PC-3 (cell line): Measurements from ENCODE around the gene HPSE2. TPM values are rescaled to one million over a fixed set of nuclear protein-coding genes. Genes with fewer than 3 reads are reported as not detected.

Source experiments
- ATAC-seq: fragments of 200-7000 bp; cut with Tn5 transposase; 2 replicates; pipeline ENCODE4 v1.9.1; 2020; ENCODE audit warnings: mild to moderate bottlenecking, moderate library complexity
- BruUV-seq: library from RNA; stranded (reverse); fragments of 400-500 nt; replicated peaks from 2 replicates; lab custom pipeline; 2021; lab: Mats Ljungman, UMichigan
- CTCF ChIA-PET: fragments of 300-600 bp; sonication (Branson Sonifier 250); formaldehyde crosslinking; loops from one replicate; lab custom pipeline; 2022; ENCODE audit warnings: antibody characterized with exemption; lab: Charles Lee
- POLR2A ChIA-PET: fragments of 300-600 bp; sonication (Branson Sonifier 250); formaldehyde crosslinking; loops from one replicate; lab custom pipeline; 2022; ENCODE audit warnings: antibody characterized with exemption; ENCODE audit not compliant: unreplicated experiment; lab: Charles Lee
- DNase-seq: peaks from one replicate; pipeline ENCODE4 v3.0.0-alpha.2; 2015
- H2AFZ ChIP-seq: fragments of 300-600 bp; sonication (generic); 2 replicates; pipeline ENCODE4 v1.6.0; 2016; ENCODE audit warnings: antibody characterized with exemption, low read length
- H3F3A ChIP-seq: fragments of 300-600 bp; sonication (generic); one replicate; pipeline ENCODE4 v1.6.0; 2017; ENCODE audit warnings: antibody characterized with exemption, low read length, control low read depth, mild to moderate bottlenecking; ENCODE audit not compliant: unreplicated experiment
- H3K27ac ChIP-seq: fragments of 300-600 bp; sonication (generic); 2 replicates; pipeline ENCODE4 v1.5.1; 2016; ENCODE audit warnings: mild to moderate bottlenecking, low read length
- H3K27me3 ChIP-seq: fragments of 300-600 bp; sonication (generic); 2 replicates; pipeline ENCODE4 v1.6.1; 2016; ENCODE audit warnings: low read length, mixed read lengths
- H3K36me3 ChIP-seq: fragments of 300-600 bp; sonication (generic); 2 replicates; pipeline ENCODE4 v1.6.1; 2016; ENCODE audit warnings: low read depth, mixed run types, low read length, mixed read lengths
- H3K4me1 ChIP-seq: fragments of 300-600 bp; sonication (generic); 2 replicates; pipeline ENCODE4 v1.5.1; 2016; ENCODE audit warnings: low read length; ENCODE audit not compliant: insufficient read depth
- H3K4me2 ChIP-seq: fragments of 300-600 bp; sonication (generic); 2 replicates; pipeline ENCODE4 v1.6.0; 2016; ENCODE audit warnings: low read length
- H3K4me3 ChIP-seq: fragments of 300-600 bp; sonication (generic); 2 replicates; pipeline ENCODE4 v1.5.1; 2016; ENCODE audit warnings: mild to moderate bottlenecking, low read length, mixed read lengths
- H3K79me2 ChIP-seq: fragments of 300-600 bp; sonication (generic); 2 replicates; pipeline ENCODE4 v1.6.1; 2017; ENCODE audit warnings: low read length, mixed read lengths
- H3K9ac ChIP-seq: fragments of 300-600 bp; sonication (generic); 2 replicates; pipeline ENCODE4 v1.6.0; 2016; ENCODE audit warnings: mild to moderate bottlenecking, low read length
- H3K9me2 ChIP-seq: fragments of 300-600 bp; sonication (generic); replicated peaks from 2 replicates; pipeline ENCODE4 v1.6.1; 2016; ENCODE audit warnings: mixed run types, low read length, mixed read lengths
- H3K9me3 ChIP-seq: fragments of 300-600 bp; sonication (generic); 2 replicates; pipeline ENCODE4 v1.6.1; 2016; ENCODE audit warnings: low read length, mixed read lengths
- H4K20me1 ChIP-seq: fragments of 300-600 bp; sonication (generic); 2 replicates; pipeline ENCODE4 v1.6.1; 2016; ENCODE audit warnings: low read length, mixed read lengths
- CTCF ChIP-seq: fragments of 300-600 bp; sonication (generic); conservative IDR thresholded peaks from 2 replicates; pipeline ENCODE4 v1.5.1; 2017; ENCODE audit warnings: antibody characterized with exemption, low read depth, mild to moderate bottlenecking, low read length
- EZH2 ChIP-seq: fragments of 300-600 bp; sonication (generic); IDR thresholded peaks from one replicate; pipeline ENCODE4 v1.6.1; 2017; ENCODE audit warnings: antibody characterized with exemption, mild to moderate bottlenecking, low read length; ENCODE audit not compliant: unreplicated experiment
- EZH2phosphoT487 ChIP-seq: fragments of 300-600 bp; sonication (generic); IDR thresholded peaks from 2 replicates; pipeline ENCODE4 v1.6.1; 2018; ENCODE audit warnings: mild to moderate bottlenecking, antibody characterized with exemption, low read length, borderline replicate concordance
- intact Hi-C: fragments of 100-400 bp; cut with micrococcal nuclease; formaldehyde crosslinking; loops from 2 replicates; pipeline ENCODE4 v1.9.0; 2023
- total RNA-seq: library from RNA; depleted of rRNA; stranded (reverse); fragments of >200 nt; gene quantifications from 2 replicates; pipeline ENCODE4 v1.2.3, GENCODE V29; 2014

The HPSE2 gene
- total RNA-seq, 1 experiment from 2014 or later = 0.15 TPM

- no peak overlapping the region for H3K4me2 ChIP-seq
- no TSS peak for BruUV-seq
- TF ChIP-seq CTCF (no peak), EZH2phosphoT487 (no peak), EZH2 (no peak)
- DNase-seq = no peak
- no peak overlapping the region for H2AFZ ChIP-seq
- H4K20me1 ChIP-seq = no peaks in the 10 kb centered on the region
- no peak overlapping the region for H3K4me3 ChIP-seq
- POLR2A ChIA-PET = no interaction called here
- H3K9ac ChIP-seq = no peak overlapping the region
- intact Hi-C loops = no loop called here
- peaks cover 10% of the 10 kb centered on the region for H3K4me1 ChIP-seq
- peaks cover 1% of the 10 kb centered on the region for H3K79me2 ChIP-seq
- H3F3A ChIP-seq = no peaks in the 10 kb centered on the region
- CTCF ChIA-PET = no interaction called here
- no peaks in the 10 kb centered on the region for H3K9me2 ChIP-seq
- no peaks in the 10 kb centered on the region for H3K9me3 ChIP-seq
- H3K27me3 ChIP-seq = no peaks in the 10 kb centered on the region
- no peak for ATAC-seq
- H3K36me3 ChIP-seq = no peaks in the 10 kb centered on the region
- no peak overlapping the region for H3K27ac ChIP-seq
Observed at GRCh38 chr10:98419469-98420261, 816.0 kb downstream of the HPSE2 start.

- CTCF ChIA-PET = no interaction called here
- Histone ChIP-seq H3K9me3 (no peaks in the 10 kb centered on the region), H3F3A (no peaks in the 10 kb centered on the region), H3K4me1 (peaks cover 15% of the 10 kb centered on the region), H3K4me2 (no peak overlapping the region), H3K9ac (no peak overlapping the region), H3K36me3 (no peaks in the 10 kb centered on the region), H3K27me3 (no peaks in the 10 kb centered on the region), H3K79me2 (peaks cover 9% of the 10 kb centered on the region), H4K20me1 (no peaks in the 10 kb centered on the region), H3K4me3 (no peak overlapping the region), H3K27ac (no peak overlapping the region), H3K9me2 (no peaks in the 10 kb centered on the region), H2AFZ (no peak overlapping the region)
- TF ChIP-seq CTCF = no peak
- TF ChIP-seq EZH2 = no peak
- no peak for TF ChIP-seq EZH2phosphoT487
- intact Hi-C loops = no loop called here
- DNase-seq (no peak), ATAC-seq (no peak)
- BruUV-seq = no TSS peak
- POLR2A ChIA-PET = no interaction called here
Observed at GRCh38 chr10:98418665-98419468, 816.8 kb downstream of the HPSE2 start.
